NCI-H460 (cell line): Measurements from ENCODE around the gene SPINT2. TPM values are rescaled to one million over a fixed set of nuclear protein-coding genes. Genes with fewer than 3 reads are reported as not detected.

Experiments used
- DNase-seq: peaks from one replicate; pipeline ENCODE4 v3.0.0-alpha.2; 2016; ENCODE audit warnings: low read depth; ENCODE audit errors: extremely low read depth
- total RNA-seq: library from RNA; depleted of rRNA; stranded (reverse); fragments of >200 nt; shearing (Covaris generic); gene quantifications from 2 replicates; pipeline ENCODE4 v1.2.3, GENCODE V29; 2014

The SPINT2 gene
- total RNA-seq, 1 experiment from 2014 or later, result 0.64 TPM

- DNase-seq, result no peak
These were observed 2.7 kb downstream of the SPINT2 start for GRCh38 chr19:38266981-38267597.

GRCh38 chr19:38267761-38268483 lies 3.5 kb downstream of the SPINT2 start:
- no peak for DNase-seq

- no peak for DNase-seq
These were observed 4.2 kb downstream of the SPINT2 start for GRCh38 chr19:38268539-38268938.

- DNase-seq, result no peak
These were observed 6.3 kb downstream of the SPINT2 start for GRCh38 chr19:38270587-38271167.

GRCh38 chr19:38273499-38273898 lies 9.1 kb downstream of the SPINT2 start:
- DNase-seq, result no peak

- DNase-seq, result no peak
These were observed 10.4 kb downstream of the SPINT2 start for GRCh38 chr19:38274739-38275138.

GRCh38 chr19:38276942-38277517 lies 12.7 kb downstream of the SPINT2 start:
- no peak for DNase-seq

- DNase-seq, result no peak
These were observed 13.2 kb downstream of the SPINT2 start for GRCh38 chr19:38277549-38277948.

GRCh38 chr19:38277969-38278680 lies 13.8 kb downstream of the SPINT2 start:
- no peak for DNase-seq

GRCh38 chr19:38278751-38279150 lies 14.4 kb downstream of the SPINT2 start:
- no peak for DNase-seq

- no peak for DNase-seq
These were observed 15.9 kb downstream of the SPINT2 start for GRCh38 chr19:38280030-38280921.

GRCh38 chr19:38281811-38282566 lies 17.6 kb downstream of the SPINT2 start:
- DNase-seq, result no peak

GRCh38 chr19:38283271-38283670 lies 18.9 kb downstream of the SPINT2 start:
- no peak for DNase-seq

- DNase-seq, result no peak
These were observed 20.0 kb downstream of the SPINT2 start for GRCh38 chr19:38284422-38284821.

GRCh38 chr19:38285567-38285966 lies 21.2 kb downstream of the SPINT2 start:
- DNase-seq, result no peak

- DNase-seq, result no peak
These were observed 23.2 kb downstream of the SPINT2 start for GRCh38 chr19:38287604-38288003.

- DNase-seq, result no peak
These were observed 23.9 kb downstream of the SPINT2 start for GRCh38 chr19:38288123-38288855.

GRCh38 chr19:38289955-38290354 lies 25.6 kb downstream of the SPINT2 start:
- DNase-seq, result no peak
